OCI-LY7 (cell line): ENCODE data around the gene AKAP9. TPM values are rescaled to one million over a fixed set of nuclear protein-coding genes. Genes with fewer than 3 reads are reported as not detected.

Experiments
- BruUV-seq: library from RNA; stranded (reverse); fragments of 400-500 nt; replicated peaks from 2 replicates; lab custom pipeline; 2021; lab: Mats Ljungman, UMichigan
- CTCF ChIA-PET: fragments of 300-600 bp; sonication (Branson Sonifier 250); formaldehyde crosslinking; loops from one replicate; lab custom pipeline; 2022; ENCODE audit warnings: antibody characterized with exemption; ENCODE audit not compliant: unreplicated experiment; lab: Charles Lee
- POLR2A ChIA-PET: fragments of 300-600 bp; sonication (Branson Sonifier 250); formaldehyde crosslinking; loops from one replicate; lab custom pipeline; 2022; ENCODE audit warnings: antibody characterized with exemption; lab: Charles Lee
- DNase-seq: peaks from one replicate; pipeline ENCODE4 v3.0.0-alpha.2; 2015; ENCODE audit warnings: low spot score
- H2AFZ ChIP-seq: fragments of 200-600 bp; sonication (generic), shearing (Covaris generic); 2 replicates; pipeline ENCODE4 v1.6.1; 2014; ENCODE audit warnings: mild to moderate bottlenecking, antibody characterized with exemption, low read length, moderate library complexity
- H3K27ac ChIP-seq: fragments of 200-600 bp; sonication (generic); 2 replicates; pipeline ENCODE4 v1.5.1; 2014; ENCODE audit warnings: mixed run types, low read depth, mild to moderate bottlenecking, moderate library complexity, low read length, inconsistent platforms; ENCODE audit not compliant: poor library complexity, severe bottlenecking
- H3K36me3 ChIP-seq: fragments of 200-600 bp; sonication (generic); 2 replicates; pipeline ENCODE4 v1.6.1; 2014; ENCODE audit warnings: mild to moderate bottlenecking, antibody characterized with exemption, low read length, moderate library complexity, mixed read lengths; ENCODE audit not compliant: insufficient read depth
- H3K4me1 ChIP-seq: fragments of 200-600 bp; sonication (generic); 2 replicates; pipeline ENCODE4 v1.5.1; 2014; ENCODE audit warnings: mild to moderate bottlenecking, low read length; ENCODE audit not compliant: insufficient read depth, poor library complexity, severe bottlenecking
- H3K4me2 ChIP-seq: fragments of 200-600 bp; sonication (generic); 2 replicates; pipeline ENCODE4 v1.6.1; 2014; ENCODE audit warnings: mild to moderate bottlenecking, low read length
- H3K4me3 ChIP-seq: fragments of 200-600 bp; sonication (generic); 2 replicates; pipeline ENCODE4 v1.5.1; 2014; ENCODE audit warnings: mild to moderate bottlenecking, low read depth, low read length; ENCODE audit not compliant: poor library complexity, severe bottlenecking
- H3K79me2 ChIP-seq: fragments of 200-600 bp; sonication (generic); 2 replicates; pipeline ENCODE4 v1.6.1; 2016; ENCODE audit warnings: low read depth, mild to moderate bottlenecking, low read length, moderate library complexity, mixed read lengths; ENCODE audit not compliant: insufficient read depth
- H3K9me2 ChIP-seq: fragments of 200-600 bp; sonication (generic); 2 replicates; pipeline ENCODE4 v1.6.1; 2016; ENCODE audit warnings: mild to moderate bottlenecking, low read length, mixed read lengths; ENCODE audit not compliant: insufficient read depth
- H3K9me3 ChIP-seq: fragments of 200-600 bp; sonication (generic); 2 replicates; pipeline ENCODE4 v1.6.1; 2014; ENCODE audit warnings: mild to moderate bottlenecking, mixed run types, low read length, mixed read lengths
- H4K20me1 ChIP-seq: fragments of 200-600 bp; sonication (generic); 2 replicates; pipeline ENCODE4 v1.6.1; 2014; ENCODE audit warnings: mild to moderate bottlenecking, antibody characterized with exemption, low read length, moderate library complexity, mixed read lengths; ENCODE audit not compliant: insufficient read depth
- EZH2phosphoT487 ChIP-seq: fragments of 200-600 bp; sonication (generic); IDR thresholded peaks from 2 replicates; pipeline ENCODE4 v1.6.1; 2018; ENCODE audit warnings: low read depth, borderline replicate concordance, mild to moderate bottlenecking, mixed run types, antibody characterized with exemption, low read length, moderate library complexity, mixed read lengths
- intact Hi-C: fragments of 100-400 bp; cut with micrococcal nuclease; formaldehyde crosslinking; loops from one replicate; pipeline ENCODE4 v1.10.0; 2022; ENCODE audit not compliant: unreplicated experiment
- total RNA-seq, 2 experiments: library from RNA; depleted of rRNA in 1 of 2; stranded (reverse); fragments of >200 nt in 1 of 2; shearing (Covaris generic) in 1 of 2; gene quantifications; 2 replicates each; pipeline ENCODE4 v1.2.3, GENCODE V29; 2014 to 2022
- TF ChIP-seq, protein P1 (sequence below): fragments of 200-600 bp; sonication (generic); conservative IDR thresholded peaks from 2 replicates; pipeline ENCODE4 v1.5.1; 2014; ENCODE audit warnings: mild to moderate bottlenecking, antibody characterized with exemption, low read length, moderate library complexity, mixed read lengths

Gene AKAP9
- total RNA-seq, 2 experiments from 2014 or later, result 32.6 to 38.1 TPM

DNA sequence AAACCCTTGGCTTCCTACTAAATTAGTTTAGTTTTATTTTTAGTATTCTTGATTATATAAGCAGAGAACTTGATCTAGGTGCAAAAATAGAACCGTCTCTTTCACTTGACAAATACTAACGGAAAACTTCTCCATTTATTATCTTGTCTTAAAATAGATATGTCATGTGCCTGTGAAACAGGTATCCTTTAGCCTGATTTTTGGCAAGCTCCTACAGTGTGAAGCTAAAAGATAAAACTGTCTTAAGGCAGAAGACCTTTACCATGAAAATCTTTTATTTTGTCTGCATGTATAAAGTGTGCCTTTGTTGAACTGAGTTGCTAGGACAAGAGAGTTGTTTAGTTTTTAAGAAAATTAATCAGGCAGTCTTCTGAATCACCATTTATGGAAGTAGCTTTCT lies 103.0 kb downstream of the AKAP9 start:
- no peaks in the 10 kb centered on the region for H3K9me2 ChIP-seq
- H3K9me3 ChIP-seq, result no peaks in the 10 kb centered on the region
- no peak overlapping the region for H3K27ac ChIP-seq
- no peak overlapping the region for H3K4me3 ChIP-seq
- H2AFZ ChIP-seq, result no peak overlapping the region
- no peaks in the 10 kb centered on the region for H3K79me2 ChIP-seq
- CTCF ChIA-PET, result no interaction called here
- TF ChIP-seq EZH2phosphoT487, result no peak
- TF ChIP-seq, protein P1, sequence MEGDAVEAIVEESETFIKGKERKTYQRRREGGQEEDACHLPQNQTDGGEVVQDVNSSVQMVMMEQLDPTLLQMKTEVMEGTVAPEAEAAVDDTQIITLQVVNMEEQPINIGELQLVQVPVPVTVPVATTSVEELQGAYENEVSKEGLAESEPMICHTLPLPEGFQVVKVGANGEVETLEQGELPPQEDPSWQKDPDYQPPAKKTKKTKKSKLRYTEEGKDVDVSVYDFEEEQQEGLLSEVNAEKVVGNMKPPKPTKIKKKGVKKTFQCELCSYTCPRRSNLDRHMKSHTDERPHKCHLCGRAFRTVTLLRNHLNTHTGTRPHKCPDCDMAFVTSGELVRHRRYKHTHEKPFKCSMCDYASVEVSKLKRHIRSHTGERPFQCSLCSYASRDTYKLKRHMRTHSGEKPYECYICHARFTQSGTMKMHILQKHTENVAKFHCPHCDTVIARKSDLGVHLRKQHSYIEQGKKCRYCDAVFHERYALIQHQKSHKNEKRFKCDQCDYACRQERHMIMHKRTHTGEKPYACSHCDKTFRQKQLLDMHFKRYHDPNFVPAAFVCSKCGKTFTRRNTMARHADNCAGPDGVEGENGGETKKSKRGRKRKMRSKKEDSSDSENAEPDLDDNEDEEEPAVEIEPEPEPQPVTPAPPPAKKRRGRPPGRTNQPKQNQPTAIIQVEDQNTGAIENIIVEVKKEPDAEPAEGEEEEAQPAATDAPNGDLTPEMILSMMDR, result no peak
- H3K36me3 ChIP-seq, result peaks cover 58% of the 10 kb centered on the region
- BruUV-seq, result no TSS peak
- DNase-seq, result no peak
- intact Hi-C loops, result no loop called here
- H3K4me1 ChIP-seq, result no peaks in the 10 kb centered on the region
- no peak overlapping the region for H3K4me2 ChIP-seq
- no peaks in the 10 kb centered on the region for H4K20me1 ChIP-seq
- POLR2A ChIA-PET, result interaction anchor here (0.7 to 1.5 kb wide), 5 partner anchors 12 to 830 kb away, joined by 3 to 5 read pairs (median 3); no protein-coding TSS in a partner anchor

DNA sequence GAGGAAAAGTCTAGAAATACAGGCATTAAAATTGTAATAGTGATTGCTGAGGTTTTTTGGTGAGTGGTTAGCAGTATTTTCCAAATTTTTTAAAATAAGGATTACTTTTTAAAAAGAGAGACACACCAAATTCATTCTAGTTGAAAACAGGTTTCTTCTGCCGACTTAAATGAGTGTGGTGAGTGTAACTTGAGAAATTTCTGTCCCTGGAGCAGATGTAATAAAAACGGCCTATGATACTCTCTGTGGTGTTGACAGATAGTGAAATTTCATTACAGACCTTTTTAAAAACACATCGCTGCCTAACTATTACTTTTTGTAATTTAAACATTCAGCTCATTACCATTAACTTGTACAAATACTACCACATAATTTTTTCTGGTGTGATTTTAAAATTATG lies 103.5 kb downstream of the AKAP9 start:
- H4K20me1 ChIP-seq, result no peaks in the 10 kb centered on the region
- H3K27ac ChIP-seq, result no peak overlapping the region
- intact Hi-C loops, result no loop called here
- H3K4me2 ChIP-seq, result no peak overlapping the region
- H3K9me2 ChIP-seq, result no peaks in the 10 kb centered on the region
- no peak for DNase-seq
- no TSS peak for BruUV-seq
- ChIA-PET POLR2A (interaction anchor here (0.7 to 1.5 kb wide), 7 partner anchors 11 to 829 kb away, joined by 3 to 5 read pairs (median 3); no protein-coding TSS in a partner anchor), CTCF (no interaction called here)
- no peaks in the 10 kb centered on the region for H3K4me1 ChIP-seq
- no peak overlapping the region for H2AFZ ChIP-seq
- no peaks in the 10 kb centered on the region for H3K79me2 ChIP-seq
- no peak overlapping the region for H3K4me3 ChIP-seq
- TF ChIP-seq, protein P1, result no peak
- no peaks in the 10 kb centered on the region for H3K9me3 ChIP-seq
- H3K36me3 ChIP-seq, result peaks cover 63% of the 10 kb centered on the region

DNA sequence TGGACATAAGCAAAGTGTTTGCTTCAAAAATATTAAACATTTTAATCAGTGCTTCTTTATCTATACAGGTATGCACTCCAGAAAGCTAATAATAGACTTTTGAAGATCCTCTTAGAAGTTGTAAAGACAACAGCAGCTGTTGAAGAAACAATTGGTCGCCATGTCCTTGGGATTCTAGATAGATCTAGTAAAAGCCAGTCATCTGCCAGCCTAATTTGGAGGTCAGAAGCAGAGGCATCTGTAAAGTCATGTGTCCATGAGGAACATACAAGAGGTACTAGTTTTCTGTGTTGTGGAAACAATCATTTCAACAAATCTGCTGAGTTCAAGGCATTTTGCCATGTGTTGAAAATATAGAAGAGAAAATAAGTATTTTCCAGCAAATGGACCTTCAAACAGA lies 104.3 kb downstream of the AKAP9 start:
- H3K4me1 ChIP-seq, result no peaks in the 10 kb centered on the region
- H3K4me2 ChIP-seq, result no peak overlapping the region
- H3K79me2 ChIP-seq, result no peaks in the 10 kb centered on the region
- peaks cover 62% of the 10 kb centered on the region for H3K36me3 ChIP-seq
- no peak overlapping the region for H3K27ac ChIP-seq
- DNase-seq, result no peak
- no peak overlapping the region for H3K4me3 ChIP-seq
- no peaks in the 10 kb centered on the region for H4K20me1 ChIP-seq
- no TSS peak for BruUV-seq
- intact Hi-C loops, result no loop called here
- CTCF ChIA-PET, result no interaction called here
- TF ChIP-seq, protein P1, result no peak
- no peak for TF ChIP-seq EZH2phosphoT487
- no peaks in the 10 kb centered on the region for H3K9me2 ChIP-seq
- no peak overlapping the region for H2AFZ ChIP-seq
- POLR2A ChIA-PET, result interaction anchor here (0.6 to 1.5 kb wide), 6 partner anchors 11 to 443 kb away, joined by 3 to 5 read pairs (median 4); no protein-coding TSS in a partner anchor
- no peaks in the 10 kb centered on the region for H3K9me3 ChIP-seq
